Suprapubic skin (tissue), 4 donors: ENCODE measurements around the gene ZNF423. TPM values are rescaled to one million over a fixed set of nuclear protein-coding genes. Genes with fewer than 3 reads are reported as not detected.
A peak's percentile ranks its signal among the peaks of the same experiment; 100 is the strongest.

Experiments
- DNase-seq, 2 donors: peaks; one replicate each; pipeline ENCODE4 v3.0.0-alpha.2; 2019; ENCODE audit warnings: low spot score in 2 of 2
- H3K27ac ChIP-seq: fragments of 200-600 bp; sonication (generic); one replicate; pipeline ENCODE4 v1.5.1; 2019
- H3K27me3 ChIP-seq: fragments of 200-600 bp; sonication (generic); one replicate; pipeline ENCODE4 v1.5.1; 2019
- H3K36me3 ChIP-seq: fragments of 200-600 bp; sonication (generic); one replicate; pipeline ENCODE4 v1.5.1; 2019
- H3K4me1 ChIP-seq: fragments of 200-600 bp; sonication (generic); one replicate; pipeline ENCODE4 v1.5.1; 2019
- H3K4me3 ChIP-seq: fragments of 200-600 bp; sonication (generic); one replicate; pipeline ENCODE4 v1.5.1; 2019; ENCODE audit warnings: mild to moderate bottlenecking
- H3K9me3 ChIP-seq: fragments of 200-600 bp; sonication (generic); one replicate; pipeline ENCODE4 v1.5.1; 2019
- EP300 ChIP-seq: sonication (generic); formaldehyde crosslinking; IDR thresholded peaks from one replicate; pipeline ENCODE4 v1.6.1; 2017; ENCODE audit warnings: antibody characterized with exemption
- POLR2A ChIP-seq, 2 donors: fragments of 450-650 bp; IDR thresholded peaks; one replicate each; pipeline ENCODE4 v1.6.1; 2017; ENCODE audit warnings: antibody characterized with exemption in 2 of 2, mild to moderate bottlenecking in 2 of 2, moderate library complexity in 2 of 2
- POLR2AphosphoS5 ChIP-seq, 3 donors: sonication (generic); formaldehyde crosslinking; IDR thresholded peaks; one replicate each; pipeline ENCODE4 v1.6.1; 2017; ENCODE audit warnings: antibody characterized with exemption in 3 of 3
- WGBS: methylation state at CpG from one replicate; pipeline ENCODE4 v1.1.5; 2018; 5-methylcytosine and 5-hydroxymethylcytosine counted together
- total RNA-seq, 4 donors: library from RNA; depleted of rRNA; stranded (reverse); fragments of >200 nt; gene quantifications; one replicate each; pipeline ENCODE4 v1.1.0, GENCODE V29; 2016
- TF ChIP-seq, protein P1 (sequence below), 2 donors: fragments of 200-600 bp in 1 of 2; fragments of 450-650 bp in 1 of 2; sonication (generic) in 1 of 2; IDR thresholded peaks; one replicate each; pipeline ENCODE4 v1.5.1; 2016 to 2019; ENCODE audit warnings: antibody characterized with exemption in 2 of 2, mild to moderate bottlenecking in 1 of 2, moderate library complexity in 1 of 2

The ZNF423 gene
- total RNA-seq, 4 donors from 2014 or later = 1.3 to 5.3 (median 1.9) TPM

GRCh38 chr16:49492896-49493626 is 362.9 kb downstream of the ZNF423 start:
- H3K4me1 ChIP-seq = peaks cover 14% of the 10 kb centered on the region
- H3K4me3 ChIP-seq = no peak overlapping the region
- H3K27me3 ChIP-seq = no peaks in the 10 kb centered on the region
- H3K36me3 ChIP-seq = no peaks in the 10 kb centered on the region
- DNase-seq = peak; percentile 58 to 59
- TF ChIP-seq EP300 (no peak), POLR2AphosphoS5 (IDR thresholded peaks at IDR 0.05) (no peak), POLR2A (IDR thresholded peaks at IDR 0.05) (no peak)
- TF ChIP-seq, protein P1, sequence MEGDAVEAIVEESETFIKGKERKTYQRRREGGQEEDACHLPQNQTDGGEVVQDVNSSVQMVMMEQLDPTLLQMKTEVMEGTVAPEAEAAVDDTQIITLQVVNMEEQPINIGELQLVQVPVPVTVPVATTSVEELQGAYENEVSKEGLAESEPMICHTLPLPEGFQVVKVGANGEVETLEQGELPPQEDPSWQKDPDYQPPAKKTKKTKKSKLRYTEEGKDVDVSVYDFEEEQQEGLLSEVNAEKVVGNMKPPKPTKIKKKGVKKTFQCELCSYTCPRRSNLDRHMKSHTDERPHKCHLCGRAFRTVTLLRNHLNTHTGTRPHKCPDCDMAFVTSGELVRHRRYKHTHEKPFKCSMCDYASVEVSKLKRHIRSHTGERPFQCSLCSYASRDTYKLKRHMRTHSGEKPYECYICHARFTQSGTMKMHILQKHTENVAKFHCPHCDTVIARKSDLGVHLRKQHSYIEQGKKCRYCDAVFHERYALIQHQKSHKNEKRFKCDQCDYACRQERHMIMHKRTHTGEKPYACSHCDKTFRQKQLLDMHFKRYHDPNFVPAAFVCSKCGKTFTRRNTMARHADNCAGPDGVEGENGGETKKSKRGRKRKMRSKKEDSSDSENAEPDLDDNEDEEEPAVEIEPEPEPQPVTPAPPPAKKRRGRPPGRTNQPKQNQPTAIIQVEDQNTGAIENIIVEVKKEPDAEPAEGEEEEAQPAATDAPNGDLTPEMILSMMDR (IDR thresholded peaks at IDR 0.05) = no peak
- H3K9me3 ChIP-seq = no peaks in the 10 kb centered on the region
- 95% methylated on average over 14 of the region's 16 CpGs for WGBS
- no peak overlapping the region for H3K27ac ChIP-seq

GRCh38 chr16:49491771-49492761 is 363.8 kb downstream of the ZNF423 start:
- Histone ChIP-seq H3K27ac (no peak overlapping the region), H3K36me3 (no peaks in the 10 kb centered on the region), H3K9me3 (no peaks in the 10 kb centered on the region), H3K27me3 (no peaks in the 10 kb centered on the region), H3K4me1 (peaks cover 14% of the 10 kb centered on the region), H3K4me3 (peak overlapping the region; percentile 40)
- peak; percentile 63 to 80 for DNase-seq
- WGBS = 47% methylated on average over 9 of the region's 62 CpGs
- no peak for TF ChIP-seq POLR2AphosphoS5 (IDR thresholded peaks at IDR 0.05)
- TF ChIP-seq, protein P1 (IDR thresholded peaks at IDR 0.05) = peak; percentile 56 to 91
- TF ChIP-seq EP300 = no peak
- TF ChIP-seq POLR2A (IDR thresholded peaks at IDR 0.05) = no peak

- TF ChIP-seq POLR2AphosphoS5 (IDR thresholded peaks at IDR 0.05) (no peak), POLR2A (IDR thresholded peaks at IDR 0.05) (no peak), EP300 (no peak)
- TF ChIP-seq, protein P1 (IDR thresholded peaks at IDR 0.05) = no peak
- Histone ChIP-seq H3K27ac (no peak overlapping the region), H3K27me3 (no peaks in the 10 kb centered on the region), H3K4me3 (peak overlapping the region; percentile 40), H3K9me3 (no peaks in the 10 kb centered on the region), H3K4me1 (peaks cover 14% of the 10 kb centered on the region), H3K36me3 (no peaks in the 10 kb centered on the region)
- WGBS = 64% methylated on average over 20 of the region's 20 CpGs
- peak in 1 of 2 donors; percentile 45 for DNase-seq
Measured at GRCh38 chr16:49491106-49491670, 364.7 kb downstream of the ZNF423 start.

- Histone ChIP-seq H3K36me3 (no peaks in the 10 kb centered on the region), H3K27me3 (no peaks in the 10 kb centered on the region), H3K4me3 (no peak overlapping the region), H3K4me1 (peaks cover 14% of the 10 kb centered on the region), H3K9me3 (no peaks in the 10 kb centered on the region), H3K27ac (no peak overlapping the region)
- peak in 1 of 2 donors; percentile 13 for DNase-seq
- 91% methylated on average over 7 of the region's 8 CpGs for WGBS
- TF ChIP-seq POLR2AphosphoS5 (IDR thresholded peaks at IDR 0.05) = no peak
- TF ChIP-seq POLR2A (IDR thresholded peaks at IDR 0.05) = no peak
- no peak for TF ChIP-seq EP300
- TF ChIP-seq, protein P1 (IDR thresholded peaks at IDR 0.05) = no peak
Measured at GRCh38 chr16:49490321-49490705, 365.6 kb downstream of the ZNF423 start.
